DMS 273 treated with DMSO at 0.1 percent for 48 hours (cell line): ENCODE results near the gene TMEM18.

Experiments used
- DNase-seq: peaks from one replicate; lab custom pipeline; 2025; lab: John Stamatoyannopoulos, UW

The TMEM18 gene

DNA sequence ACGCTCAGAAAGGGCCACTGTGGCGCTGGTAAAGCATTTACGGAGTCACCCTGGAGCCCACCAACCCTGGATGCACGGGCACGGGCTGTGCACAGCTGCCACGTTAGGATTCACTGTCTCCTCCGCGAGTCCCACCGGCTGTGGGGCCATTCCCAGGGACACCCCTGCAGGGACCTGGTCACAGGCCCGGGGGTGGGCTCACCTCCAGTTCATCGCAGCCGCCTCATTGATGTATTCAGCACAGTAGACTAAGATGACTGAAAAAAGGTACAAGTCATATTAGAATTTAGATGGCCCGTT, 4.7 kb downstream of the TMEM18 start:
- DNase-seq: no peak

DNA sequence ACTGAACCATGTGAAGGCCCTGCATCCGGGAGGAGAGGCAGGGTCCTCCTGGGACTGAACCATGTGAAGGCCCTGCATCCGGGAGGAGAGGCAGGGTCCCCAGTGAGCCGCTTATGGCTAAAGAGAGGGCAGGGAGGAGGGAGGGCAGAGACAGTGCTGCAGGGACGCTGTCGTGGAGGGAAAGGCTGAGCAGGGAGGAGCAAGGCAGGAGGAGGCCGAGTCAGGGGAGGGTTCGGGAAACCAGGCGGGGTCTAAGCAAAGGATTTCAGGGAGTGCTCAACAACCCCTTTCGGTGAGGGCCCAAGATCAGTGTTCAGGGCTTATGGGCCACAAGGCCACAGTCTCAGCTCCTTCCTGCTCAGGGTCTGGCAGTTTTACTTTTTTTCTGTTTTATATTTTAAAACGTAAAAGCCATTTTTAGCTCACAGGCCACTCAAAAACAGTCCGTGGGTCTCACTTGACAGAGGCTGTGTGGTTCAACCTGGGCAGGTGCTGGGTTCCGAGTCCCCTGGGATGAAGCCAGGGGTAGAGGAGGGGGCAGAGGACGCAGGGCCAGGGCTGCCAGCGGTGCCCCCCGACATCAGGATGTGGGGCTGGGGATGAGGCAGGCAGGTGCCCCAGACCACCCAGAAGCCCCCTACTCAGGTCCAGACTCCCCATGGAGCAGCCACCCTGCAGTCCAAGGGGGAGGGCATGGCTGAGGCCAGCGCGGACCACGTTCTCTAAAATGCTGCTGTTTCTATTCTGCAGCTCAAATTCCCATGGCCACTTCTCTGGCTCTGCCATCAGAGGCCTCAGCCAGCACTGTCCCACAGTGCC, 5.2 kb downstream of the TMEM18 start:
- no peak for DNase-seq

DNA sequence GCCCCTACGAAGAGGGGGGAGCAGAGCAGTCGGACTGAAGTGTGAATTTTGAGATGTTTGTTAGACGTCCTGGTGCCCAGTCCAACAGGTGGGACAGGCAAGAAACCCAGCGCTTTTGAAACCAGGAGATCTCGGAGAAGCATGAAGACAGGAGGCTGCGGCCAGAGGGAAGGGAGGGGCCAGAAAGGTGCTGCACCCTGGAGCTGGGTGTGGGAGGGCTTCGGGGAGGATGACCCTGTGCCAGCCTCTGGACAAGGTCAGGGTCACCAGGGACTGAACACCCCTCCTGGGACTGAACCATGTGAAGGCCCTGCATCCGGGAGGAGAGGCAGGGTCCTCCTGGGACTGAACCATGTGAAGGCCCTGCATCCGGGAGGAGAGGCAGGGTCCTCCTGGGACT, 6.1 kb downstream of the TMEM18 start:
- DNase-seq: no peak

DNA sequence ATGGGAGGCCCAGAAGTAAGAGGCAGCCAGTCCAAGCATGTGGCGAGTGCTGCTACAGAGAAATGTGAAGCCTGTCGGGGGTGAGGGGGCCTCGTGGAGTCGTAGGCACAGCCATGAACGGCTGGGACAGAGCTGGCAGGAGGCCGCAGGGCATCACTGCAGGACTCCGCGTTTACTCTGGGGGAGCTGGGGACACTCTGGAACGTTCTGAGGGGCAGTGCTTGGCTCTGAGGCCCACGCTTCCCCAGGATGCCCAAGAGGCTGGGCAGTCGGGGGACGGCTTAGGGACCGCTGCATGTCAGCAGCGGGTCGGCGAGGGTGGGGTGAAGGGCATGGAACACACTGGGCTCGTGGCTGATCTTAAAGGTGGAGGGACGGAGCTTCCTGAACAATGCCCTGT, 6.6 kb downstream of the TMEM18 start:
- DNase-seq: no peak

DNA sequence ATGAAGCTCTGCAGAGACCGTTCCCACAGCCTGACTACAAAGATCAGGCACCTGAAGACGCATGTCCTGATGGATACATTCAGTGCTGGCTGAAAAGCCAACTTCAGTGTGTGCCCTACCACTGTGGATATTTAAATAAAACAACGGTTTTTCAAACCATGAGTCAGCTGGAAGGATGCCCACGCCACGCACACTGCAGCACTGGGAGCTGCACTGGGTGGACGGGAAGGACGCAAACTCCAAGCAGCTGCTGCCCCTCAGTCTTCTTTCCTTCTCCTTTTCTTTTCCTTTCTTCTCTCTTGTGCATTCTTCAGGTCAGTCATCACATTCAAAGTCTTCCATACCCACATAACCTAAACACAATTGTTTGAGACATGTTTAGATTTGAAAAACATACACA, 7.9 kb downstream of the TMEM18 start:
- no peak for DNase-seq

DNA sequence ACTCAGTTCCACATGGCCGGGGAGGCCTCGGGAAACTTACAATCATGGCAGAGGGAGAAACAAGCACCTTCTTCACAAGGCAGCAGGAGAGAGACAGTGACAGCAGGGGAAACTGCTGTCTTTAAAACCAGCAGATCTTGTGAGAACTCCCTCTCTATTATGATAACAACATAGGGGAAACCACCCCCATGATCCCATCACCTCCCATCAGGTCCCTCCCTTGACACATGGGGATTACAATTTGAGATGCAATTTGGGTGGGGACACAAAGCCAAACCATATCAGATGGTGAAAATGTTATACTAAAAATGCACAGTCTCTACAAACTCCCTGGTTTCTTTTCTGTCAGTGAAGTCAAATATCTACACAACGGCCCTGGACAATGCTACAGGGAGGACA, 9.2 kb downstream of the TMEM18 start:
- no peak for DNase-seq

DNA sequence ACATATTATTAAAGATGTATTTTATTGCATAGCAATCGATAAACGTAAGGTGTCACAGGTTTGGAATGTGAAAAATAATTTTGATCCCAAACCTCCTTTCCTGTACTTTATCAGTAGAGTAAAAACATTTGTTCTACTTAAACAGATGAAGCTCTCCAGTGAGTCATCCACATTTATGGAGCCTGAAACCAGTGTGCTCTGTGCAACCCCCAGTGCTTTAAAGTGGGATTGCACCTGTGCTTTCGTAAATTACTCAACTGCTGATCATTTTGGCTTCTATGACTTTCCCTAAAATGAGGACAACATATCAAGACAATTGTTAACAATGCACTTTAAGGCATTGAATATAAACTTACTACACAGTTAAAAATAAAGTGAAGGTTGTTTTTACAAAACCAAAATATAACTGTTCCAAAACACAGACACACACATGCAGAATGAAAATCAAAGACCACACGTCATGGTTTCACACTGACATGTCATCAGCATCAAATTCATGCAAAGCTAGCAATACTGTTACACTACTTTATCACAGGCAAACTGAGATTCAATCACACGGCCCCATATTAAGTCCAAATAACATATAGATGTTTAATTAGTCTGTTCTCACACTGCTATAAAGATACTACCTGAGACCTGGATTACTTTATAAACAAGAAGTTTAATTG, 9.7 kb downstream of the TMEM18 start:
- DNase-seq: no peak

DNA sequence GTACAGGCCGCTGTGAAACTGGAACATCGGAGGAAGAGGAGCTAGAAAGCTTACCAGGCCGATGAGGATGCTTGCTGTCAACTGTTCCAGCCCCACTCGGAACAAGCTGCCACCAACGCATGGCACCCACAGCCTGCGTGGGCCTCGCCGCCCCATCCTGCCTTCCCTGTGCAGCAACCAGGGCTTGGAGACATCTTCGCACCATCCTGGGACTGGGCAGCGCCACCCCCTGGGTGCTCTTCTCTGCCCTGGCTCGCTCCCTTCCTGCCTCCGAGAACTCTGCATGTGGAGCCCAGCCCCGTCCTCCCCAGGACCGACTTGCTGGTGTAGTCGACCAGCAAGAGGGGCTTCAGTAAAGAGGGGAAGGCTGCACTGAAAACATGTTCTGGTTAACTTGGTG, 10.8 kb downstream of the TMEM18 start:
- DNase-seq: no peak

DNA sequence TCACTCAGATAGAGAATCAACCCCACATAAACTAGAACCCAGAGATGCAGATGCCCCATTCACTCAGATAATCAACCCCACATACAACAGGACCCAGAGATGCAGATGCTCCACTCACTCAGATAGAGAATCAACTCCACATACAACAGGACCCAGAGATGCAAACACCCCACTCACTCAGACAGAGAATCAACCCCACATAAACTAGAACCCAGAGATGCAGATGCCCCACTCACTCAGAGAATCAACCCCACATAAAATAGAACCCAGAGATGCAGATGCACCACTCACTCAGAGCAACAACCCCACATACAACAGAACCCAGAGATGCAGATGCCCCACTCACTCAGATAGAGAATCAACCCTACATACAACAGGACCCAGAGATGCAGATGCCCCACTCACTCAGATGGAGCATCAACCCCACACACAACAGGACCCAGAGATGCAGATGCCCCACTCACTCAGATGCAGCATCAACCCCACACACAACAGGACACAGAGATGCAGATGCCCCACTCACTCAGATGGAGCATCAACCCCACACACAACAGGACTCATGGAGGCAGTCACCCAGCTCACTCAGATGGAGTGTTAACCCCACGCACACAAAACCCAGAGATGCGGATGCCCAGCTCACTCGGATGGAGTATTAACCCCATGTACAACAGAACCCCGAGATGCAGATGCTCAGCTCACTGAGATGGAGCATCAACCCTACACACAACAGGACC, 11.7 kb downstream of the TMEM18 start:
- DNase-seq: no peak

DNA sequence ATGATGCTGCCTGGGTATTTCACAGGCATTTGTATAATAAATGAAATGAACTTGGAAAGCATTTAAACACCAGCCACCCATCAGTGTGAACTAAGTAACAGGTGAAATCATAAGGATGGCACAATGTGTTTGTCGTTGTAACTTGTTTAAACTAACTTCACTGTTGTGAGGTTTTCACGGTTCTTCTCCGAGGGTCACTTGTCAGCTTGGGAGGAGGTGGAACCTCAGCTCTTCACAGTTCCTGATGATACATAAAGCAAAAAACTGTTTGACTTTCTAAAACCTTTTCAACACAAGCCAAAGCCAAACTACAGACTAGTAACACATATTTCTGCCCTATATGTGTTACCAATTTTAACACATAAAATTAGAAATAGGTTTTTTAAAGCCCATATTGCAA, 13.1 kb downstream of the TMEM18 start:
- DNase-seq: no peak

DNA sequence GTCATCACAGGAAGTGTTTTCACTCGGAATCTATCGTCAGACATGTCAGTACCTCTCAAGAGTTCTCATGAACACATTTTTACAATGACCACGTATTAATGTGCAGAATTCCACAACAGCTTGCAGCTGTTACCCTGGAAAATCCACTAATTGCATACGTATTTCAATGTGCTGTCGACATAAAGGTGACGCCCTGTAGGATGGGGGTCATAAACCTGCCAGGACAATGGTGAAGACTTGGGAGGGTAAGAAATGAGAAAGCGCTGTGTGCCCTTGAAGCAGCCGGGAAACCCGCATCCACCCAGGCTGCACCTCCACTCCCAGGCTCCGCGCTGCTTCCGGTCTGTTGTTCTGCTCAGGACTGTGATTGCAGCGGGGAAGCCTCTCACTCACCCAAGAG, 14.0 kb downstream of the TMEM18 start:
- no peak for DNase-seq

DNA sequence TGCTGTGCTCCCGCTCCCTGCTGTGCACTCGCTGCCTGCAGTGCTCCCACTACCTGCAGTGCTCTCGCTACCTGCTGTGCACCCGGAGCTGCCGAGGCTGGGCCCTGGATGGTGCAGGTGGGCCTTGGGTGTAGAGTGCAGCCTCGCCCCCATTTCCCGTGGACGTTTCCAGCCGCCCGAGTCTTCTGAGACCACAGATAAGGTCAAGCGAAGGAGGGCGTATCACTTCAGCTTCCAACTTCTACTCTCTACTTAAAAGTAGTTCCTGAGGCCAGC, 15.9 kb downstream of the TMEM18 start:
- DNase-seq: no peak

DNA sequence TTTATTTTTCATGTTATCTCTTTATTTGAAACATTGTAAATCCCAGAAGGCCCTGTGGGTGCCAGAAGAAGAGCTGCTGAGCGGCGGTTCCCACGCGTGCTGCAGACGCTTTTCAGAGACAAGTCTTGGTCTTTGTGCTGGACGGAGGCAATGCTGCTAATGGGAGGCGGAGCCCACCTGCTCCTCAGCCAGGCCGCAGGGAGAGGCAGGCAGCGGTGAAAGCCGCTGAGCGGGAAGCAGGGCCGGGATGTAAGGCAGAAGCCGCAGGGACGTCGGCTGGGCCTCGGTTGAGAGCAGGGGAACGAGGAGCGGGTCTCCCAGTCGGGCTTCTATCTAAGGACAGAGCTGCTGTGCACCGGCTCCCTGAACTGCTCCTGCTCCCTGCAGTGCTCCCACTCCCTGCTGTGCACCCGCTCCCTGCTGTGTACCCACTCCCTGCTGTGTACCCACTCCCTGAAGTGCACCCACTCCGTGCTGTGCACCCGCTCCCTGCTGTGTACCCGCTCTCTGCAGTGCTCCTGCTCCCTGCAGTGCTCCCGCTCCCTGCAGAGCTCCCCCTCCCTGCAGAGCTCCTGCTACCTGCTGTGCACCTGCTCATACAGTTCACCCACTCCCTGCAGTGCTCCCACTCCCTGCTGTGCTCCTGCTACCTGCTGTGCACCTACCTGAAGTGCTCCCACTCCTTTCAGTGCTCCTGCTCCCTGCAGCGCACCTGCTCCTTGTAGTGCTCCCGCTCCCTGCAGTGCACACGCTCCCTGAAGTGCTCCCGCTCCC, 16.4 kb downstream of the TMEM18 start:
- no peak for DNase-seq

DNA sequence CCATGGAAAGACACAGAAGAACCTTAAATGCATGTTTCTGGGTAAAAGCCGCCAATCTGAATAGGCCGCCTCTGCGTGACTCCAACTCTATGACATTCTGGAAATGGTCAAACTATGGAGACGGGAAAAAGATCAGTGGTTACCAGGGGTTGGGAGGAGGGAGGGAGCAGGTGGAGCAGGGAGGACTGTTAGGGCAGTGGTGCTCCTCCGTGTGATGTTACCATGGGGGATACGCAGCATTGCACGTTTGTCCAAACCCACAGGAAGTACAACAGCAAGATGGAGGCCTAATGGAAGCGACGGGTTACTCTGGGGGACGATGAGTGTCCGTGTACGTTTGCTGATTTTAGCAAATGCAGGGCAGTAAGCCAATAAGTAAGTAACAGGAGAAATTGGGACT, 17.2 kb downstream of the TMEM18 start:
- DNase-seq: no peak

DNA sequence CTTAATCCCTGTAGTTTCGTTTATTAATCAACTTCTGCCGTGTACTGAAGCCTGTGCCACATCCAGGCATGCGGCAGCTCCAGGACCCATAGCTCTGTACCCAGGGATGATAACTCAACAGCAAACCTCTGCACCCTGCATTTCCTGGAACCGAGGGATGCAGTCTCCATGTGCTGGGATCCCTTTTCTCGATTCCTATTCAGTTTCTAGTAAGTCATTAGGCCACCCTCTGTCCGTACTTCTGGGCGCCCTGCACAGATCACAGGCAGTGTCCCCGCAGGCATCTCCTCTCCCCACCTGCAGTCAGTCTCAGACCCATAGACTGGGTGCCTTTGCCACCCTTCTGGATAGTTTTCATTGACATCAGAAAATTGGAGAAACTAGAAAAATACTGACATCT, 18.8 kb downstream of the TMEM18 start:
- no peak for DNase-seq

DNA sequence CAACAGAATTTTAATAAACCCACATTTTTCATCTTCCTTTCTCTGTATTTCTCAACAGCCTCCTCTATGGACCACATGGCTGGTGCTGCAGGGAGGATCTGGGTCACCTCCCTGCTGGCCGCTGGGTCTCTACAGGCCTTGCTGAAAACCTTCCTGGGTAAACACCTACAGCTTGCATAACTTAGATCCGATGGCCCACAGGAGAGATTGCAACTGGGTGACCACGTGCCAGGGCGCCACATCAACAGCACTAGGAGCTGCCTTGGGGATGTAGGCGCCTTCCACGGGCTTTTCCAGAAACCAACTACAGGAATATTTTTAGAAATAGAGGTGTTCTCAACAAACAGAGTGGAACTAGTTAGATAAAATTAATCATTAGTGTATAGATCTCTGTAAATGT, 19.4 kb downstream of the TMEM18 start:
- DNase-seq: no peak

DNA sequence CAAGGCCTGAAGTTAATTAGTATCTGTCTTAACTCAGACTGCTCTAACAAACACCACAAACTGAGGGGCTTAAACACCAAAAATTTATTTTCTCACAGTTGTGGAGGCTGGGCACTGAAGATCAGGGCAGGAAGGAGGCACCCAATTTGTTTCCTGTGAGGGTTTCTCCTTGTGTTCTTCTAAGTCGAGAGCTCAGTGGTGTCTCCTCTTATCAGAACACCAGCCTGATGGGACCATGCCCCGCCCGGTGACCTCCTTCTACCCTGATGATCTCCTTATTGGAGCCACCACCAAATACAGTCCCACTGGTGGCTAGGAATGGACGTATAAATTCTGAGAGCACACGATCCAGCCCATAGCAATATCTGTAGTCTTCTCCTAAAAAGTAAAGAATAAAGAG, 20.5 kb downstream of the TMEM18 start:
- DNase-seq: no peak

DNA sequence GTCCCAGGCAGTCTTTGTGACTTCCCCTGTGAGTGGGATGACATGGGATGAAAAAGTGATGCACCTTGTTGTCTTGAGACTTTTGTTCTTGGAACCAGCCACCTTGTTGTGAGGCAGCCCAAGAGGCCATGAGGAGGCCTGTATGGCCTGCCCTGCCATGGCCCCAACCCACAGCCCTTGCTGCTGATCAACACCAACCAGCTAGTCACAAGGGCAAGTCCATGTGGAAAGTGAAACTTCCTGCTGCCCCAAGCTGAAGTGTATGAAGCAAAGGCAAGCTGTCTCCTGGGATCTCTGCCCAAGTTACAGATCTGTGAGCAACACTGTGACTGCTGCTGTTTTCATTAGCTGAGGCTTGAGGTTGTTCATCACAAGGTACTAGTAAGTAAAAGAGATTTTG, 21.6 kb downstream of the TMEM18 start:
- DNase-seq: no peak

DNA sequence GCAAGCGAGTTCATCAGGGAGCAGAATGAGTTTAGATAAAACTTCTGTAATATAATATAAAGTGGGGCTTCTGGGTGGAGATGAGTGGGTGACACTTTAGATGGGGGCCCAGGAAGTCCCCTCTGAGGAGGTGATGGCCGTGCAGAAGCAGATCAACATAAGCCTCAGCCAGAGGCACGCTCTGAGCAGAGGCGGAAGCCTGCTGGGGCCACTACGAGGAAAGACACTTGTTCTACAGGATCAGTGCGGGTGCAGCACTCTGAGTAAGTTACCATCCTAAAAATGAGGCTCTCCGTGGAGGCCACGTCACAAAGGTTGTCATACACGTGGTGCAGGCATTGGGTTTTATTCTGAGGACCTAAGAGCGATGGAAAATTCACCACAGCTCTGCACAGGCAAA, 22.3 kb downstream of the TMEM18 start:
- DNase-seq: no peak

DNA sequence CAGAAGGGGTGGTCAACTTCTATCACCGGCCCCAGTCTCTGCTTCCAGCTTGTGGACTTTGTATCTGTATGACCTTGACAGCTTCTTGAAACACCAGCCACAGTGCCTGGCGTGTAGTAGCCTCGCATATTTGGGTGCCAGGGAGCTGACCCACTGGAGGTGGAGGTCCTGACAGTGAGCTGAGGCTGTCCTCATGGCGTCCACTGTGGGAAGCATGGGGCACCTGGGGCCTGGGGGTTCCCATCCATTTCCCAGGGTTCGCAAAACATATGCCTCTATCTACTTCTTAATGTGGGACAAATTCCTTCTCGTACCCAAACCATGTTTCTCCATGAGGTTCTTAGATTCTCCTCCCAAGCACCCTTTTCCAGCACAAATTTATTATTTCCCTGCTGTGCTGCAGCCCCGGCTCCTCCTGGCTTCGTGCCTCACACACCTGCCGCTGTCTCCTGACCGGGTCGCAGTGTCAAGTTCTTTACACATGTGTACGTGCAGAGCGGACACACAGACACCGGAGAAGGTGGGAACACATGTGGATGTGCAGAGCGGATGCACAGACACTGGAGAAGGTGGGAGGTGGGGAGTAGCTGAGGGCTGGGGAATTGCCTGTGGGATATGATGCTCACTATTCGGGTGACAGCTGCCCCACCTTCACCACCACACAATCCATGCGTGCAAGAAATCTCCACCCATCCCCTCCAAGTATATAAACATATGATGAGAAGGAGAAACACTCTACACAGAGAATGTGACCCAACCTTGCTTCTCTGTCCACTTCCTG, 23.4 kb downstream of the TMEM18 start:
- no peak for DNase-seq

DNA sequence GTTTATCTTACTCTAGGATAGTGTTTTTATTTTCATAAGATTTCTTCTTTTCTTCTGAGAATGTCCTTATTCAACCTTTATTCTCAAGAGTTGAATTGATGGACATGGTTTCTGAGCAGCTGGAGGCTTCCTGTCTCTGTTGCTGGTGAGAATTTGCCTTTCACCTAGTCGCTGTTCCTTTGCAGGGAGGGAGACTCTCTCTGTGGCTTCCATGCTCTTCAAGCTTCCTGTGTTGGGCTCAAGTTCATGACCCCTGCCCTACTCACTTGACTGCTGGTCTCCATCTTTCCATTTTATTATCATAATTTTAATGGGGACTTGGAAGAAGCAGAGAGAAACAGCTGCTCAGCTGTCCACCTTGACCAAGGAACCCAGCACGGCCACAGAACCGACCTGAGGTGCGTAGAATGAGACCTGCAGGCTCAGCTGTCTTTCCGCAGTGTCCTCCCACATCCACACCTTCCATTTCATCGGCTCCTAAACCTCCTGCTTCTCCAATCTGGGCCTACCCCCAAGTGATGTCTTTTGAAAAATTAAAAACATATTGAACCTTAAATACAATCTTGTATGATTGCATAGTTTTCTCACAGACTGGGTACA, 24.2 kb downstream of the TMEM18 start:
- DNase-seq: no peak

DNA sequence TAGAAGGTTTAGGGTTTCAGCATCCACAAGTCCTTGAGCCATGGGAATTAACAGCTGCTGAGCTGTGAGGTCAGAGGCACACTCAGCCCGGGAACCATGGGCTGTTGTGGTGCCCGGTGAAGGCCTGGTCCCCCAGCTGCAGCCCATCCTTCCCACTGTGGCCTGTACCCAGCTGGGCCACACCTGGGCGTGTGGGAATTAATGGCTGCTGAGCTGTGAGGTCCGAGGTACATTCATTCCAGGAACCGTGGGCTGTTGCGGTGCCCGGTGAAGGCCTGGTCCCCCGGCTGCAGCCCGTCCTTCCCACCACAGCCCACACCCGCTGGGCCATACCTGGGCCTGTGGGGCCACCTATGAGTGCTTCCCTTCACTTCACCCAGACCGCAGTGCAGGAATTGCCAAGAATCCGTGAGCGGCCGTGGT, 25.2 kb downstream of the TMEM18 start:
- DNase-seq: no peak
